Measurements from ENCODE around the gene GLB1L2.

DNA sequence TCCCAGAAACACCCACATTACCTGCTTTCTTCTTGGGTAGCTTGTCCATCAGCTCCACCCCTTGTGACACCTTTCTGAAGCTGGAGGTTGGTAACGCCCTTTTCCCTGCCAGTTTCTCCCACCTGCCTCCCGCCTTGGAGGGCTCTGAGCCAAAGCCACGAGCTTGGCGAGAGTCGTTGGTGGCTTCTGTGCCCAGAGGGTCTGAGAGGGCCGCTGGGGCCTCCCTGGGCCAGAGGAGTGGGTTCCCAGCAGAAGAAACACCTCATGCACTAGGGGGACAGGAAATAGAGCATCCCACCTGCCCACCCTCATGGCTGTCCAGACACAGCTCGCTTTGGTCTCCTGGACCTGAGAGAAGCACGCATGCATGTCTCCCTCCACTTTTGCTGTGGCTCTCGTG is 42.4 kb downstream of the GLB1L2 start:
- TF ChIP-seq, protein P1, sequence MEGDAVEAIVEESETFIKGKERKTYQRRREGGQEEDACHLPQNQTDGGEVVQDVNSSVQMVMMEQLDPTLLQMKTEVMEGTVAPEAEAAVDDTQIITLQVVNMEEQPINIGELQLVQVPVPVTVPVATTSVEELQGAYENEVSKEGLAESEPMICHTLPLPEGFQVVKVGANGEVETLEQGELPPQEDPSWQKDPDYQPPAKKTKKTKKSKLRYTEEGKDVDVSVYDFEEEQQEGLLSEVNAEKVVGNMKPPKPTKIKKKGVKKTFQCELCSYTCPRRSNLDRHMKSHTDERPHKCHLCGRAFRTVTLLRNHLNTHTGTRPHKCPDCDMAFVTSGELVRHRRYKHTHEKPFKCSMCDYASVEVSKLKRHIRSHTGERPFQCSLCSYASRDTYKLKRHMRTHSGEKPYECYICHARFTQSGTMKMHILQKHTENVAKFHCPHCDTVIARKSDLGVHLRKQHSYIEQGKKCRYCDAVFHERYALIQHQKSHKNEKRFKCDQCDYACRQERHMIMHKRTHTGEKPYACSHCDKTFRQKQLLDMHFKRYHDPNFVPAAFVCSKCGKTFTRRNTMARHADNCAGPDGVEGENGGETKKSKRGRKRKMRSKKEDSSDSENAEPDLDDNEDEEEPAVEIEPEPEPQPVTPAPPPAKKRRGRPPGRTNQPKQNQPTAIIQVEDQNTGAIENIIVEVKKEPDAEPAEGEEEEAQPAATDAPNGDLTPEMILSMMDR (IDR thresholded peaks at IDR 0.05) = no peak
- TF ChIP-seq POLR2A (IDR thresholded peaks at IDR 0.05) (no peak), EP300 (IDR thresholded peaks at IDR 0.05) (no peak), POLR2AphosphoS5 (IDR thresholded peaks at IDR 0.05) (no peak)

Data from upper lobe of left lung (tissue), 4 donors.